Coronary artery (tissue), 2 donors: Measurements from ENCODE around the gene FAM98B.
A peak's percentile ranks its signal among the peaks of the same experiment; 100 is the strongest.

Experiments used
- DNase-seq: peaks from one replicate; pipeline ENCODE4 v3.0.0-alpha.2; 2017; ENCODE audit warnings: low spot score
- H3K27ac ChIP-seq, 2 donors: fragments of 200-600 bp; sonication (generic); one replicate each; pipeline ENCODE4 v1.5.1; 2016 to 2019
- H3K4me3 ChIP-seq: fragments of 200-600 bp; sonication (generic); 2 replicates; pipeline ENCODE4 v1.5.1; 2016; ENCODE audit warnings: mild to moderate bottlenecking, moderate library complexity
- CTCF ChIP-seq: fragments of 200-600 bp; sonication (generic); IDR thresholded peaks from one replicate; pipeline ENCODE4 v1.5.1; 2019; ENCODE audit warnings: antibody characterized with exemption

The FAM98B gene

GRCh38 chr15:38482572-38482971, 28.6 kb downstream of the FAM98B start:
- TF ChIP-seq CTCF: no peak
- H3K27ac ChIP-seq: no peak overlapping the region
- DNase-seq: no peak

GRCh38 chr15:38486936-38487335, 33.0 kb downstream of the FAM98B start:
- H3K27ac ChIP-seq: no peak overlapping the region
- no peak for TF ChIP-seq CTCF
- DNase-seq: no peak
- no peak overlapping the region for H3K4me3 ChIP-seq

More at GRCh38 chr15:38482572-38482971, 28.6 kb downstream of the FAM98B start:
- no peak overlapping the region for H3K4me3 ChIP-seq

- DNase-seq: no peak
- H3K27ac ChIP-seq: no peak overlapping the region
- TF ChIP-seq CTCF: no peak
- H3K4me3 ChIP-seq: no peak overlapping the region
Measured at GRCh38 chr15:38487378-38487777, 33.5 kb downstream of the FAM98B start.

GRCh38 chr15:38490242-38490922, 36.5 kb downstream of the FAM98B start:
- Histone ChIP-seq H3K4me3 (peak overlapping the region; percentile 33), H3K27ac (peak overlapping the region; percentile 20 to 66)
- TF ChIP-seq CTCF: no peak
- no peak for DNase-seq

GRCh38 chr15:38496151-38496550, 42.2 kb downstream of the FAM98B start:
- no peak for DNase-seq
- Histone ChIP-seq H3K27ac (no peak overlapping the region), H3K4me3 (no peak overlapping the region)
- no peak for TF ChIP-seq CTCF

- Histone ChIP-seq H3K27ac (no peak overlapping the region), H3K4me3 (no peak overlapping the region)
- no peak for TF ChIP-seq CTCF
- no peak for DNase-seq
Measured at GRCh38 chr15:38499651-38500050, 45.7 kb downstream of the FAM98B start.

- no peak overlapping the region for H3K4me3 ChIP-seq
- no peak for DNase-seq
- no peak for TF ChIP-seq CTCF
- H3K27ac ChIP-seq: no peak overlapping the region
Measured at GRCh38 chr15:38503496-38503895, 49.6 kb downstream of the FAM98B start.
